HepG2 (cell line): ENCODE results near the gene DCTN4. TPM values are rescaled to one million over a fixed set of nuclear protein-coding genes. Genes with fewer than 3 reads are reported as not detected.
A peak's percentile ranks its signal among the peaks of the same experiment; 100 is the strongest.

Experiments
- ATAD3A ChIP-seq: sonication (generic); formaldehyde crosslinking; IDR thresholded peaks from 2 replicates; pipeline ENCODE4 v1.4.0; 2020; ENCODE audit warnings: missing genetic modification reagents
- ATF7-NPFF ChIP-seq: sonication (generic); formaldehyde crosslinking; IDR thresholded peaks from 2 replicates; pipeline ENCODE4 v1.8.1; 2023; ENCODE audit warnings: mild to moderate bottlenecking, low read depth, missing genetic modification reagents, moderate library complexity
- CREM ChIP-seq, 2 experiments: sonication (generic) in 1 of 2; formaldehyde crosslinking in 1 of 2; IDR thresholded peaks; 2 replicates each; pipeline versions ENCODE4 v1.4.0 to v1.6.1; 2016 to 2020; ENCODE audit warnings: antibody characterized with exemption in 1 of 2, mild to moderate bottlenecking in 1 of 2, missing genetic modification reagents in 1 of 2
- FLYWCH1 ChIP-seq: sonication (generic); formaldehyde crosslinking; IDR thresholded peaks from 2 replicates; pipeline ENCODE4 v1.8.1; 2023; ENCODE audit warnings: mild to moderate bottlenecking, missing genetic modification reagents
- FOXC1 ChIP-seq: sonication (generic); formaldehyde crosslinking; IDR thresholded peaks from 2 replicates; pipeline ENCODE4 v1.8.0; 2022; ENCODE audit warnings: mild to moderate bottlenecking, missing genetic modification reagents, borderline replicate concordance
- HOXA3 ChIP-seq: sonication (generic); formaldehyde crosslinking; IDR thresholded peaks from 2 replicates; pipeline ENCODE4 v1.5.0; 2020; ENCODE audit warnings: missing genetic modification reagents
- MAF1 ChIP-seq: sonication (generic); formaldehyde crosslinking; IDR thresholded peaks from 2 replicates; pipeline ENCODE4 v1.5.0; 2020; ENCODE audit warnings: missing genetic modification reagents, borderline replicate concordance
- MED13 ChIP-seq: sonication (generic); formaldehyde crosslinking; IDR thresholded peaks from 2 replicates; pipeline ENCODE4 v1.5.0; 2020; ENCODE audit warnings: missing genetic modification reagents
- MLLT10 ChIP-seq: sonication (generic); formaldehyde crosslinking; IDR thresholded peaks from 2 replicates; pipeline ENCODE4 v1.4.0; 2020; ENCODE audit warnings: missing genetic modification reagents
- MTA1 ChIP-seq: sonication (generic); formaldehyde crosslinking; IDR thresholded peaks from 2 replicates; pipeline ENCODE4 v1.4.0; 2020; ENCODE audit warnings: missing genetic modification reagents, mild to moderate bottlenecking, borderline replicate concordance
- MTF2 ChIP-seq: sonication (generic); formaldehyde crosslinking; IDR thresholded peaks from 2 replicates; pipeline ENCODE4 v1.5.0; 2020; ENCODE audit warnings: missing genetic modification reagents, borderline replicate concordance
- POGZ ChIP-seq: sonication (generic); formaldehyde crosslinking; IDR thresholded peaks from 2 replicates; pipeline ENCODE4 v1.4.0; 2020; ENCODE audit warnings: mild to moderate bottlenecking, missing genetic modification reagents
- ZBTB7B ChIP-seq: sonication (generic); formaldehyde crosslinking; IDR thresholded peaks from 2 replicates; pipeline ENCODE4 v1.4.0; 2020; ENCODE audit warnings: missing genetic modification reagents
- ZNF224 ChIP-seq: sonication (generic); formaldehyde crosslinking; IDR thresholded peaks from 2 replicates; pipeline ENCODE4 v1.5.0; 2020; ENCODE audit warnings: mild to moderate bottlenecking, missing genetic modification reagents
- ZNF264 ChIP-seq: sonication (generic); formaldehyde crosslinking; IDR thresholded peaks from 2 replicates; pipeline ENCODE4 v1.4.0; 2020; ENCODE audit warnings: missing genetic modification reagents
- ZNF337 ChIP-seq: sonication (generic); formaldehyde crosslinking; IDR thresholded peaks from 2 replicates; pipeline ENCODE4 v1.5.1; 2020; ENCODE audit warnings: missing genetic modification reagents, low read depth, mild to moderate bottlenecking, borderline replicate concordance
- ZNF367 ChIP-seq: sonication (generic); formaldehyde crosslinking; IDR thresholded peaks from 2 replicates; pipeline ENCODE4 v1.4.0; 2020; ENCODE audit warnings: missing genetic modification reagents, borderline replicate concordance
- ZNF501 ChIP-seq: sonication (generic); formaldehyde crosslinking; IDR thresholded peaks from 2 replicates; pipeline ENCODE4 v1.5.1; 2020; ENCODE audit warnings: mild to moderate bottlenecking, moderate library complexity, missing genetic modification reagents
- ZNF614 ChIP-seq: IDR thresholded peaks from 2 replicates; pipeline ENCODE4 v1.6.1; 2018; ENCODE audit warnings: missing biosample characterization, missing genetic modification reagents, inconsistent platforms, borderline replicate concordance
- ZNF670 ChIP-seq: sonication (generic); formaldehyde crosslinking; IDR thresholded peaks from 2 replicates; pipeline ENCODE4 v1.8.0; 2022; ENCODE audit warnings: mild to moderate bottlenecking, missing genetic modification reagents, borderline replicate concordance
- ZNF761 ChIP-seq: sonication (generic); formaldehyde crosslinking; conservative IDR thresholded peaks from 2 replicates; pipeline ENCODE4 v1.4.0; 2020; ENCODE audit warnings: mild to moderate bottlenecking, missing genetic modification reagents
- ZNF839 ChIP-seq: sonication (generic); formaldehyde crosslinking; IDR thresholded peaks from 2 replicates; pipeline ENCODE4 v1.4.0; 2020; ENCODE audit warnings: missing genetic modification reagents, mild to moderate bottlenecking, borderline replicate concordance
- polyA plus RNA-seq, 8 experiments: library from polyadenylated mRNA; depleted of rRNA in 3 of 8; stranded (reverse) in 7 of 8; unstranded in 1 of 8; fragments of >200 nt; fragmentation: Illumina TruSeq in 4 of 8; extraction: Trizol in 4 of 8; gene quantifications; 2 replicates each; pipeline versions ENCODE4 v1.2.1 to v1.2.3, GENCODE V29; 2011 to 2016; ENCODE audit warnings: low read depth in 4 of 8, missing spikeins in 1 of 8, mixed read lengths in 1 of 8; ENCODE audit not compliant: insufficient read depth in 1 of 8
- total RNA-seq, 5 experiments: library from RNA; depleted of rRNA; stranded (reverse); fragments of >200 nt; fragmentation: Illumina TruSeq; extraction: Trizol; gene quantifications; 2 replicates each; pipeline ENCODE4 v1.2.3, GENCODE V29; 2016; ENCODE audit warnings: low read depth in 1 of 5
- TF ChIP-seq, protein P1 (sequence below): sonication (generic); formaldehyde crosslinking; IDR thresholded peaks from 2 replicates; pipeline ENCODE4 v1.5.0; 2020; ENCODE audit warnings: mild to moderate bottlenecking, missing genetic modification reagents
- TF ChIP-seq, protein P2 (sequence below): sonication (generic); formaldehyde crosslinking; IDR thresholded peaks from 2 replicates; pipeline ENCODE4 v1.8.0; 2022; ENCODE audit warnings: missing genetic modification reagents, mild to moderate bottlenecking, inconsistent platforms, borderline replicate concordance

DCTN4 gene
- total and polyA plus RNA-seq, 2 of the 13 experiments (the other 11 are each of a cell fraction or from before 2014, with no cell fraction given): 24.1 to 26.9 TPM

DNA sequence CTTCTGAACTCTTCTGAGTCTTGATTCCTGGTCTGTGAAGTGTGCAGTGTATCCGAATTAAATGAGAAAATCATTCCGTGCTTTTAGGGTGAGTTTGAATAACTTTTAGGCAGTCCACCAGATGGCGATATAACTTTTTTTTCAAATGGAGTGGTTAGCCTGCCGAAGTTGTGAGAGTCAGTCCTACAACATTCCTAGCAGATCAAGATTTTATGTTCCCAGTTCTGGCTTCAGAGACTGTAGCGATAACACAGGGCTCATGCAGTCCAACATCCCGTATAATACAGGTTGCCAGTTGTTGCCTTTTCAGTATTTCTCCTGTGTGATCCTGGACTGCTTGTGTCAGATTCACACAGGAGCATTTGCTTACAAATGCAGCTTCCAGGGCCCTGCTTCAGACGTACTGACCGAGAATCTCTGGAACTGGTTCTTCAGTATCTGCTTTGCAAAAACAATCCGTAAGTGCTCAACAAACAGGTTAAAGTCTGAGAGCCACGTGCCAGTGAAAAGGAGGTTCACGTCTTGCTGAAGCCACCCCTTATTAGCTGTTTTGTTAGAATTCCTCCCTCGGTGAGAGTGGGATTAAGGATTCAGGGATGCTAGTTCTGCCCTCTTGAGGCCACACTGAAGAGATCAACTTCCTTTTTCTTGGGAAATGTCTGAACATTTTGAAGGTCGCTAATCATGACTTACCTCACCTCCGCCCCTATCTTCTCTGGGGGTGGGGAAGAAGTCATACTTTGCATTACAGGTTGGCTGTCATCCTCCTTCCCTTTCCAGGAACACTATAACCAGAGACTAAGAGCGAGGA is 42.5 kb upstream of the DCTN4 start (continued):
- TF ChIP-seq, protein P1, sequence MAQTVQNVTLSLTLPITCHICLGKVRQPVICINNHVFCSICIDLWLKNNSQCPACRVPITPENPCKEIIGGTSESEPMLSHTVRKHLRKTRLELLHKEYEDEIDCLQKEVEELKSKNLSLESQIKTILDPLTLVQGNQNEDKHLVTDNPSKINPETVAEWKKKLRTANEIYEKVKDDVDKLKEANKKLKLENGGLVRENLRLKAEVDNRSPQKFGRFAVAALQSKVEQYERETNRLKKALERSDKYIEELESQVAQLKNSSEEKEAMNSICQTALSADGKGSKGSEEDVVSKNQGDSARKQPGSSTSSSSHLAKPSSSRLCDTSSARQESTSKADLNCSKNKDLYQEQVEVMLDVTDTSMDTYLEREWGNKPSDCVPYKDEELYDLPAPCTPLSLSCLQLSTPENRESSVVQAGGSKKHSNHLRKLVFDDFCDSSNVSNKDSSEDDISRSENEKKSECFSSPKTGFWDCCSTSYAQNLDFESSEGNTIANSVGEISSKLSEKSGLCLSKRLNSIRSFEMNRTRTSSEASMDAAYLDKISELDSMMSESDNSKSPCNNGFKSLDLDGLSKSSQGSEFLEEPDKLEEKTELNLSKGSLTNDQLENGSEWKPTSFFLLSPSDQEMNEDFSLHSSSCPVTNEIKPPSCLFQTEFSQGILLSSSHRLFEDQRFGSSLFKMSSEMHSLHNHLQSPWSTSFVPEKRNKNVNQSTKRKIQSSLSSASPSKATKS (CRISPR knock-in tag): no peak
- no peak for TF ChIP-seq ATAD3A
- peak; percentile 48; the same call in 1 of the 2 replicates for TF ChIP-seq POGZ (CRISPR knock-in tag)
- no peak for TF ChIP-seq ZNF367
- peak; percentile 26; the same call in 1 of the 2 replicates for TF ChIP-seq HOXA3
- no peak for TF ChIP-seq ZBTB7B (CRISPR knock-in tag)
- TF ChIP-seq ZNF839 (CRISPR knock-in tag): no peak
- no peak for TF ChIP-seq MAF1 (CRISPR knock-in tag)
- no peak for TF ChIP-seq ZNF337 (CRISPR knock-in tag)
- TF ChIP-seq ATF7-NPFF: peak; percentile 41; the same call in 1 of the 2 replicates
- TF ChIP-seq MTA1 (CRISPR knock-in tag): no peak
- TF ChIP-seq MLLT10 (CRISPR knock-in tag): no peak
- no peak for TF ChIP-seq ZNF224 (CRISPR knock-in tag)
- TF ChIP-seq, protein P2, sequence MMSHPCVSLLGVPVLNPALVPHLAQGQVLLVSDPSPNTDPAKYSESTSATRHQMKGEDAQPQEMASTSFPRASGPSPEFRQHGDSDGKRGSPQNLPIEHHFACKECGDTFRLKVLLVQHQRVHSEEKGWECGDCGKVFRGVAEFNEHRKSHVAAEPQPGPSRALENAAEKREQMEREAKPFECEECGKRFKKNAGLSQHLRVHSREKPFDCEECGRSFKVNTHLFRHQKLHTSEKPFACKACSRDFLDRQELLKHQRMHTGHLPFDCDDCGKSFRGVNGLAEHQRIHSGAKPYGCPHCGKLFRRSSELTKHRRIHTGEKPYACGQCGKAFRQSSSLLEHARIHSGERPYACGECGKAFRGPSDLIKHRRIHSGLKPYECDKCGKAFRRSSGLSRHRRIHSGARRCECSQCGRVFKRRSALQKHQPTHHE (CRISPR knock-in tag): 0 out of 2 replicates have a peak, but pooled peaks have one; percentile 37
- peak; percentile 55; the same call in 1 of the 2 replicates for TF ChIP-seq ZNF670 (CRISPR knock-in tag)
- no peak for TF ChIP-seq ZNF501 (CRISPR knock-in tag)
- no peak for TF ChIP-seq ZNF264 (CRISPR knock-in tag)
- no peak for TF ChIP-seq MED13 (CRISPR knock-in tag)
- TF ChIP-seq FOXC1: peak; percentile 82; the same call in 1 of the 2 replicates
- TF ChIP-seq ZNF614 (CRISPR knock-in tag): no peak; the same call in 1 of the 2 replicates
- TF ChIP-seq ZNF761: 0 out of 2 replicates have a peak, but pooled peaks have one; percentile 55
- no peak for TF ChIP-seq MTF2
- TF ChIP-seq FLYWCH1 (CRISPR knock-in tag): no peak
- 0 out of 2 replicates have a peak, but pooled peaks have one; percentile 30 for TF ChIP-seq CREM (IDR thresholded peaks at IDR 0.05)
- no peak for TF ChIP-seq CREM (CRISPR knock-in tag; IDR thresholded peaks at IDR 0.05)
